Measurements from ENCODE around the gene VSIR.
A peak's percentile ranks its signal among the peaks of the same experiment; 100 is the strongest.

The VSIR gene

GRCh38 chr10:71766717-71767419 lies 6.5 kb downstream of the VSIR start:
- Histone ChIP-seq H3K27ac (ENCODE audit: poor library complexity, severe bottlenecking) (peak overlapping the region; percentile 87), H3K36me3 (ENCODE audit: low read depth) (no peaks in the 10 kb centered on the region), H3K27me3 (ENCODE audit: insufficient read depth, poor library complexity, severe bottlenecking) (no peaks in the 10 kb centered on the region), H3K4me3 (ENCODE audit: severe bottlenecking) (no peak overlapping the region), H3K4me1 (ENCODE audit: insufficient read depth, poor library complexity, severe bottlenecking) (peaks cover 38% of the 10 kb centered on the region), H3K9me3 (ENCODE audit: severe bottlenecking) (no peaks in the 10 kb centered on the region)
- peak; percentile 84 for ATAC-seq (ENCODE audit: low read depth)
- peak; percentile 93 for DNase-seq (ENCODE audit: low spot score)
- no peak for TF ChIP-seq CTCF (IDR thresholded peaks at IDR 0.05; ENCODE audit: poor library complexity, severe bottlenecking)

GRCh38 chr10:71765906-71766716 lies 7.2 kb downstream of the VSIR start:
- Histone ChIP-seq H3K27me3 (ENCODE audit: insufficient read depth, poor library complexity, severe bottlenecking) (no peaks in the 10 kb centered on the region), H3K27ac (ENCODE audit: poor library complexity, severe bottlenecking) (peak overlapping the region; percentile 87), H3K9me3 (ENCODE audit: severe bottlenecking) (no peaks in the 10 kb centered on the region), H3K36me3 (ENCODE audit: low read depth) (no peaks in the 10 kb centered on the region), H3K4me1 (ENCODE audit: insufficient read depth, poor library complexity, severe bottlenecking) (peaks cover 40% of the 10 kb centered on the region), H3K4me3 (ENCODE audit: severe bottlenecking) (no peak overlapping the region)
- ATAC-seq (ENCODE audit: low read depth) (no peak), DNase-seq (ENCODE audit: low spot score) (no peak)
- TF ChIP-seq CTCF (IDR thresholded peaks at IDR 0.05; ENCODE audit: poor library complexity, severe bottlenecking), result no peak

GRCh38 chr10:71765176-71765904 lies 8.0 kb downstream of the VSIR start:
- Histone ChIP-seq H3K4me1 (ENCODE audit: insufficient read depth, poor library complexity, severe bottlenecking) (peaks cover 43% of the 10 kb centered on the region), H3K9me3 (ENCODE audit: severe bottlenecking) (no peaks in the 10 kb centered on the region), H3K36me3 (ENCODE audit: low read depth) (no peaks in the 10 kb centered on the region), H3K4me3 (ENCODE audit: severe bottlenecking) (no peak overlapping the region), H3K27me3 (ENCODE audit: insufficient read depth, poor library complexity, severe bottlenecking) (no peaks in the 10 kb centered on the region), H3K27ac (ENCODE audit: poor library complexity, severe bottlenecking) (peak overlapping the region; percentile 87)
- TF ChIP-seq CTCF (IDR thresholded peaks at IDR 0.05; ENCODE audit: poor library complexity, severe bottlenecking), result no peak
- ATAC-seq (ENCODE audit: low read depth) (no peak), DNase-seq (ENCODE audit: low spot score) (no peak)

- Histone ChIP-seq H3K4me1 (ENCODE audit: insufficient read depth, poor library complexity, severe bottlenecking) (peaks cover 31% of the 10 kb centered on the region), H3K27me3 (ENCODE audit: insufficient read depth, poor library complexity, severe bottlenecking) (no peaks in the 10 kb centered on the region), H3K27ac (ENCODE audit: poor library complexity, severe bottlenecking) (no peak overlapping the region), H3K4me3 (ENCODE audit: severe bottlenecking) (no peak overlapping the region), H3K36me3 (ENCODE audit: low read depth) (no peaks in the 10 kb centered on the region), H3K9me3 (ENCODE audit: severe bottlenecking) (no peaks in the 10 kb centered on the region)
- DNase-seq (ENCODE audit: low spot score) (no peak), ATAC-seq (ENCODE audit: low read depth) (no peak)
- TF ChIP-seq CTCF (IDR thresholded peaks at IDR 0.05; ENCODE audit: poor library complexity, severe bottlenecking), result no peak
These were observed 9.8 kb downstream of the VSIR start for GRCh38 chr10:71763352-71764127.
